PC-9 (cell line): ENCODE measurements around the gene DENND1A. TPM values are rescaled to one million over a fixed set of nuclear protein-coding genes. Genes with fewer than 3 reads are reported as not detected.

ENCODE experiments used
- BruUV-seq: library from RNA; stranded (reverse); fragments of 400-500 nt; replicated peaks from 2 replicates; lab custom pipeline; 2021; lab: Mats Ljungman, UMichigan
- CTCF ChIA-PET: fragments of 300-600 bp; sonication (Branson Sonifier 250); formaldehyde crosslinking; loops from one replicate; lab custom pipeline; 2022; ENCODE audit warnings: antibody characterized with exemption; lab: Charles Lee
- POLR2A ChIA-PET: fragments of 300-600 bp; sonication (Branson Sonifier 250); formaldehyde crosslinking; loops from one replicate; lab custom pipeline; 2022; ENCODE audit warnings: antibody characterized with exemption; ENCODE audit not compliant: unreplicated experiment; lab: Charles Lee
- DNase-seq, 2 experiments: peaks; one replicate each; pipeline versions ENCODE4 v3.0.0 to v3.0.0-alpha.2; 2015 to 2022; ENCODE audit warnings: mixed read lengths in 1 of 2
- H2AFZ ChIP-seq: fragments of 200-600 bp; sonication (generic); 2 replicates; pipeline ENCODE4 v1.8.1; 2017; ENCODE audit warnings: antibody characterized with exemption
- H3F3A ChIP-seq: fragments of 200-600 bp; sonication (generic); 2 replicates; pipeline ENCODE4 v1.8.1; 2017; ENCODE audit warnings: antibody characterized with exemption, mild to moderate bottlenecking, low read depth; ENCODE audit not compliant: insufficient read depth
- H3K27ac ChIP-seq: fragments of 200-600 bp; sonication (generic); 2 replicates; pipeline ENCODE4 v1.6.1; 2016; ENCODE audit warnings: mixed run types
- H3K27me3 ChIP-seq: fragments of 200-600 bp; sonication (generic); 2 replicates; pipeline ENCODE4 v1.6.1; 2016; ENCODE audit warnings: low read depth, mixed run types; ENCODE audit not compliant: insufficient read depth
- H3K36me3 ChIP-seq: fragments of 200-600 bp; sonication (generic); 2 replicates; pipeline ENCODE4 v1.6.1; 2016; ENCODE audit warnings: low read depth, mixed run types
- H3K4me1 ChIP-seq: fragments of 200-600 bp; sonication (generic); replicated peaks from 2 replicates; pipeline ENCODE4 v1.6.1; 2016; ENCODE audit warnings: mixed run types; ENCODE audit not compliant: insufficient read depth
- H3K4me2 ChIP-seq: fragments of 200-600 bp; sonication (generic); 2 replicates; pipeline ENCODE4 v1.6.1; 2017; ENCODE audit warnings: mixed run types
- H3K4me3 ChIP-seq: fragments of 200-600 bp; sonication (generic); 2 replicates; pipeline ENCODE4 v1.6.1; 2016; ENCODE audit warnings: mixed run types
- H3K79me2 ChIP-seq: fragments of 200-600 bp; sonication (generic); 2 replicates; pipeline ENCODE4 v1.6.1; 2017; ENCODE audit warnings: low read depth, mixed run types
- H3K9me2 ChIP-seq: fragments of 200-600 bp; sonication (generic); 2 replicates; pipeline ENCODE4 v1.8.1; 2017; ENCODE audit warnings: mild to moderate bottlenecking; ENCODE audit not compliant: insufficient read depth
- H3K9me3 ChIP-seq: fragments of 200-600 bp; sonication (generic); 2 replicates; pipeline ENCODE4 v1.8.1; 2016; ENCODE audit warnings: low read depth; ENCODE audit not compliant: insufficient read depth
- H4K20me1 ChIP-seq: fragments of 200-600 bp; sonication (generic); 2 replicates; pipeline ENCODE4 v1.8.1; 2017; ENCODE audit not compliant: insufficient read depth
- EZH2 ChIP-seq: fragments of 200-600 bp; sonication (generic); IDR thresholded peaks from 2 replicates; pipeline ENCODE4 v1.8.0; 2017; ENCODE audit warnings: antibody characterized with exemption, low read depth
- intact Hi-C: fragments of 100-400 bp; cut with micrococcal nuclease; formaldehyde crosslinking; loops from one replicate; pipeline ENCODE4 v1.10.0; 2022; ENCODE audit not compliant: unreplicated experiment
- total RNA-seq: library from RNA; stranded (reverse); gene quantifications from 2 replicates; pipeline ENCODE4 v1.2.3, GENCODE V29; 2021
- TF ChIP-seq, protein P1 (sequence below): fragments of 200-600 bp; sonication (generic); conservative IDR thresholded peaks from 2 replicates; pipeline ENCODE4 v1.6.1; 2017; ENCODE audit warnings: mixed run types, antibody characterized with exemption, mild to moderate bottlenecking, moderate library complexity

The DENND1A gene
- total RNA-seq, 1 experiment from 2014 or later = 37.7 TPM

DNA sequence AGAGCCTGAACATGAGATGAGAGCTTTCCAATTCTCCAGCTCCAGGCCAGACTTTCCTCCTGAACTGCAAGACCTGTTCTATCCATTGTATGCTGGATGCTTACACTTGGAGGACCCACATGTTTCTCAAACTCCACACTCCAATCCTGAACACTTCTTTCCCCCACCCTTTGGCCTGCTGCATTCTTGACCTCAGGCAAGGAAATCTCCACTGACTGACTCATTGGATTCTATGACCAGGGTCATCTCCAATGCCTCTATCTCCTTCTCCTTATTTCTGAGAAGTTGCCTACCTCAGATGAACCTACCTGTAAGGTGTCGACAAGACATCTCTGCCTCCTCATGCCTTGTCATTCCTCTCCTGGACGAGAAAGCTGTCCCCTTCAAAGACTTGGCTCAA is 420.3 kb downstream of the DENND1A start:
- Histone ChIP-seq H3K79me2 (no peaks in the 10 kb centered on the region), H3K9me2 (no peaks in the 10 kb centered on the region), H3K4me3 (no peak overlapping the region), H3K27ac (no peak overlapping the region), H3K27me3 (no peaks in the 10 kb centered on the region), H3K4me2 (no peak overlapping the region), H3F3A (no peaks in the 10 kb centered on the region), H4K20me1 (no peaks in the 10 kb centered on the region), H3K36me3 (no peaks in the 10 kb centered on the region), H3K9me3 (no peaks in the 10 kb centered on the region), H2AFZ (no peak overlapping the region), H3K4me1 (peaks cover 9% of the 10 kb centered on the region)
- no peak for DNase-seq
- intact Hi-C loops = no loop called here
- POLR2A ChIA-PET = no interaction called here
- BruUV-seq = no TSS peak
- CTCF ChIA-PET = no interaction called here
- TF ChIP-seq, protein P1, sequence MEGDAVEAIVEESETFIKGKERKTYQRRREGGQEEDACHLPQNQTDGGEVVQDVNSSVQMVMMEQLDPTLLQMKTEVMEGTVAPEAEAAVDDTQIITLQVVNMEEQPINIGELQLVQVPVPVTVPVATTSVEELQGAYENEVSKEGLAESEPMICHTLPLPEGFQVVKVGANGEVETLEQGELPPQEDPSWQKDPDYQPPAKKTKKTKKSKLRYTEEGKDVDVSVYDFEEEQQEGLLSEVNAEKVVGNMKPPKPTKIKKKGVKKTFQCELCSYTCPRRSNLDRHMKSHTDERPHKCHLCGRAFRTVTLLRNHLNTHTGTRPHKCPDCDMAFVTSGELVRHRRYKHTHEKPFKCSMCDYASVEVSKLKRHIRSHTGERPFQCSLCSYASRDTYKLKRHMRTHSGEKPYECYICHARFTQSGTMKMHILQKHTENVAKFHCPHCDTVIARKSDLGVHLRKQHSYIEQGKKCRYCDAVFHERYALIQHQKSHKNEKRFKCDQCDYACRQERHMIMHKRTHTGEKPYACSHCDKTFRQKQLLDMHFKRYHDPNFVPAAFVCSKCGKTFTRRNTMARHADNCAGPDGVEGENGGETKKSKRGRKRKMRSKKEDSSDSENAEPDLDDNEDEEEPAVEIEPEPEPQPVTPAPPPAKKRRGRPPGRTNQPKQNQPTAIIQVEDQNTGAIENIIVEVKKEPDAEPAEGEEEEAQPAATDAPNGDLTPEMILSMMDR = no peak
- TF ChIP-seq EZH2 = no peak

DNA sequence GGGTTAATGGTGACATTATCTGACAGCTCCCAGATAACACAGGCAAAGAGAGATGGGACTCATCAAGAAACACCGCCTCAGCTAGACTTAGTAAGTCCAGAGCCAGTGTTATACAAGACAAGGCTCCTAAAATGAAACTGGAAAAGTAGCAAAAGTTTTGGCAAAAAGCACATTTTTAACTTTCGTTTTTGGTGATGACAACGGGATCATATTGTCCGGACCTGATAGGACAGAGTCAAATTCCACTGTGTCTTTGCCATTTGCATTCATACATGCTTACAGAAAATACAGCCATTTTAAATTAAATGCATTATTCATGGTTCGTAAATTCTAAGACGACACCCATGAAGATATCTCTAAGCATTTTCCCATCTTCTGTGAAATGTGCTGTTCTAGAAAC is 421.9 kb downstream of the DENND1A start:
- no peaks in the 10 kb centered on the region for H4K20me1 ChIP-seq
- no peaks in the 10 kb centered on the region for H3K36me3 ChIP-seq
- TF ChIP-seq, protein P1 = no peak
- TF ChIP-seq EZH2 = no peak
- ChIA-PET CTCF (interaction anchor here (0.6 kb wide), 1 partner anchor 887 kb away, joined by 4 read pairs; no protein-coding TSS in a partner anchor), POLR2A (interaction anchor here (0.7 kb wide), 1 partner anchor 1988 kb away, joined by 5 read pairs; no protein-coding TSS in a partner anchor)
- H3K79me2 ChIP-seq = no peaks in the 10 kb centered on the region
- BruUV-seq = no TSS peak
- no peak for DNase-seq
- no peaks in the 10 kb centered on the region for H3K9me2 ChIP-seq
- no peaks in the 10 kb centered on the region for H3F3A ChIP-seq
- no peak overlapping the region for H3K4me3 ChIP-seq
- H2AFZ ChIP-seq = no peak overlapping the region
- H3K4me1 ChIP-seq = no peaks in the 10 kb centered on the region
- H3K27ac ChIP-seq = no peak overlapping the region
- H3K9me3 ChIP-seq = no peaks in the 10 kb centered on the region
- no peak overlapping the region for H3K4me2 ChIP-seq
- no peaks in the 10 kb centered on the region for H3K27me3 ChIP-seq
- intact Hi-C loops = no loop called here

DNA sequence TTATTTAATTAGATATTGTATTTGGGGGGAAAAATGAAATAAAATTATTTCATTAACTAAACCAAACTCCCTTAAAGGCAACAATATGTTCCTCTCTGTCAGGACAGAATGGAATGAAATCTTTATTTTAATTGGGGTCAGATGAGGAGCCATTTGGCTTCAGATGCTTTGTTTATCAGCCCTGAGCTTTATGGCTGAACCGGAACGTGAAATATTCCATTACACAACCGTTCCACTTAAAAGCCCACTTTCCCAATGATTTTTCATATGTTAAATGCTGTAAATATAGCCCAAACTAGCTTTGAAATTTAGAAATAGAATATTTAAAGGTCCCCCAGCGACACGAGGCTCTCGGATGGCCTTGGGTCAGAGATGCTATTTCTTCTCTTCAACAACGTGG is 424.4 kb downstream of the DENND1A start:
- no peak for TF ChIP-seq EZH2
- TF ChIP-seq, protein P1 = no peak
- Histone ChIP-seq H3K9me3 (no peaks in the 10 kb centered on the region), H3K36me3 (no peaks in the 10 kb centered on the region), H2AFZ (no peak overlapping the region), H3F3A (no peaks in the 10 kb centered on the region), H3K27me3 (no peaks in the 10 kb centered on the region), H3K4me2 (no peak overlapping the region), H3K9me2 (no peaks in the 10 kb centered on the region), H3K4me3 (no peak overlapping the region), H3K79me2 (no peaks in the 10 kb centered on the region), H3K4me1 (no peaks in the 10 kb centered on the region), H3K27ac (no peak overlapping the region), H4K20me1 (no peaks in the 10 kb centered on the region)
- ChIA-PET POLR2A (interaction anchor here (0.7 kb wide), 1 partner anchor 39 kb away, joined by 5 read pairs; no protein-coding TSS in a partner anchor), CTCF (no interaction called here)
- BruUV-seq = no TSS peak
- intact Hi-C loops = no loop called here
- no peak for DNase-seq
